PC-9 (cell line): Measurements from ENCODE around the gene DPYD. TPM values are rescaled to one million over a fixed set of nuclear protein-coding genes. Genes with fewer than 3 reads are reported as not detected.
A peak's percentile ranks its signal among the peaks of the same experiment; 100 is the strongest.

ENCODE experiments used
- BruUV-seq: library from RNA; stranded (reverse); fragments of 400-500 nt; replicated peaks from 2 replicates; lab custom pipeline; 2021; lab: Mats Ljungman, UMichigan
- CTCF ChIA-PET: fragments of 300-600 bp; sonication (Branson Sonifier 250); formaldehyde crosslinking; loops from one replicate; lab custom pipeline; 2022; ENCODE audit warnings: antibody characterized with exemption; lab: Charles Lee
- POLR2A ChIA-PET: fragments of 300-600 bp; sonication (Branson Sonifier 250); formaldehyde crosslinking; loops from one replicate; lab custom pipeline; 2022; ENCODE audit warnings: antibody characterized with exemption; ENCODE audit not compliant: unreplicated experiment; lab: Charles Lee
- DNase-seq, 2 experiments: peaks; one replicate each; pipeline versions ENCODE4 v3.0.0 to v3.0.0-alpha.2; 2015 to 2022; ENCODE audit warnings: mixed read lengths in 1 of 2
- H2AFZ ChIP-seq: fragments of 200-600 bp; sonication (generic); 2 replicates; pipeline ENCODE4 v1.8.1; 2017; ENCODE audit warnings: antibody characterized with exemption
- H3F3A ChIP-seq: fragments of 200-600 bp; sonication (generic); 2 replicates; pipeline ENCODE4 v1.8.1; 2017; ENCODE audit warnings: antibody characterized with exemption, mild to moderate bottlenecking, low read depth; ENCODE audit not compliant: insufficient read depth
- H3K27ac ChIP-seq: fragments of 200-600 bp; sonication (generic); 2 replicates; pipeline ENCODE4 v1.6.1; 2016; ENCODE audit warnings: mixed run types
- H3K27me3 ChIP-seq: fragments of 200-600 bp; sonication (generic); 2 replicates; pipeline ENCODE4 v1.6.1; 2016; ENCODE audit warnings: low read depth, mixed run types; ENCODE audit not compliant: insufficient read depth
- H3K36me3 ChIP-seq: fragments of 200-600 bp; sonication (generic); 2 replicates; pipeline ENCODE4 v1.6.1; 2016; ENCODE audit warnings: low read depth, mixed run types
- H3K4me1 ChIP-seq: fragments of 200-600 bp; sonication (generic); replicated peaks from 2 replicates; pipeline ENCODE4 v1.6.1; 2016; ENCODE audit warnings: mixed run types; ENCODE audit not compliant: insufficient read depth
- H3K4me2 ChIP-seq: fragments of 200-600 bp; sonication (generic); 2 replicates; pipeline ENCODE4 v1.6.1; 2017; ENCODE audit warnings: mixed run types
- H3K4me3 ChIP-seq: fragments of 200-600 bp; sonication (generic); 2 replicates; pipeline ENCODE4 v1.6.1; 2016; ENCODE audit warnings: mixed run types
- H3K79me2 ChIP-seq: fragments of 200-600 bp; sonication (generic); 2 replicates; pipeline ENCODE4 v1.6.1; 2017; ENCODE audit warnings: low read depth, mixed run types
- H3K9me2 ChIP-seq: fragments of 200-600 bp; sonication (generic); 2 replicates; pipeline ENCODE4 v1.8.1; 2017; ENCODE audit warnings: mild to moderate bottlenecking; ENCODE audit not compliant: insufficient read depth
- H3K9me3 ChIP-seq: fragments of 200-600 bp; sonication (generic); 2 replicates; pipeline ENCODE4 v1.8.1; 2016; ENCODE audit warnings: low read depth; ENCODE audit not compliant: insufficient read depth
- H4K20me1 ChIP-seq: fragments of 200-600 bp; sonication (generic); 2 replicates; pipeline ENCODE4 v1.8.1; 2017; ENCODE audit not compliant: insufficient read depth
- EZH2 ChIP-seq: fragments of 200-600 bp; sonication (generic); IDR thresholded peaks from 2 replicates; pipeline ENCODE4 v1.8.0; 2017; ENCODE audit warnings: antibody characterized with exemption, low read depth
- intact Hi-C: fragments of 100-400 bp; cut with micrococcal nuclease; formaldehyde crosslinking; loops from one replicate; pipeline ENCODE4 v1.10.0; 2022; ENCODE audit not compliant: unreplicated experiment
- total RNA-seq: library from RNA; stranded (reverse); gene quantifications from 2 replicates; pipeline ENCODE4 v1.2.3, GENCODE V29; 2021
- TF ChIP-seq, protein P1 (sequence below): fragments of 200-600 bp; sonication (generic); conservative IDR thresholded peaks from 2 replicates; pipeline ENCODE4 v1.6.1; 2017; ENCODE audit warnings: mixed run types, antibody characterized with exemption, mild to moderate bottlenecking, moderate library complexity

DPYD gene
- total RNA-seq, 1 experiment from 2014 or later = 24.1 TPM

DNA sequence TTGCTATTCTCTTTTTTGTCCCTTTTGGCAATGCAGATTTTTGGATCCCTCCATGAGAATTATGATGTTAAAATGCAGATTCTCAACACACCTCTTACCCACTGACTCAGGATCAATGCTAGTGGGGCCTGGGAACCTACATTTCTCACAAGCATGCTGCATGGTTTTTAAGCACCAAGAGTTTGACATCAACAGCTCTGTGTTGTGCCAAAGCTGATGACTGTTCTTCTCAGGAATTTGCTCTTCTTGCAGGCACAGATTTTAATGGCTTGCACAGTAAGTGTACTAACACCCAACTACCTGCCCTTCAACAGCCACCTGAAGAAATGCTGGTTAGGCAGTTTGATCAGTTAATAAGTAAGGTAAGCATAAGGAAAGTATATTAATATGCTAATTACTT lies 730.5 kb downstream of the DPYD start:
- H3K4me1 ChIP-seq = peaks cover 16% of the 10 kb centered on the region
- CTCF ChIA-PET = no interaction called here
- no peaks in the 10 kb centered on the region for H3K36me3 ChIP-seq
- no peaks in the 10 kb centered on the region for H3K9me2 ChIP-seq
- H3F3A ChIP-seq = peaks cover 7% of the 10 kb centered on the region; the same call in 1 of the 2 replicates
- no peaks in the 10 kb centered on the region for H4K20me1 ChIP-seq
- H3K79me2 ChIP-seq = no peaks in the 10 kb centered on the region
- peak in 1 of 2 experiments; percentile 52 for DNase-seq
- no peak overlapping the region for H3K27ac ChIP-seq
- POLR2A ChIA-PET = no interaction called here
- intact Hi-C loops = loop anchor here (5.0 to 10.0 kb wide), 2 partner anchors 226 to 392 kb away; no protein-coding TSS in a partner anchor
- TF ChIP-seq EZH2 = no peak
- TF ChIP-seq, protein P1, sequence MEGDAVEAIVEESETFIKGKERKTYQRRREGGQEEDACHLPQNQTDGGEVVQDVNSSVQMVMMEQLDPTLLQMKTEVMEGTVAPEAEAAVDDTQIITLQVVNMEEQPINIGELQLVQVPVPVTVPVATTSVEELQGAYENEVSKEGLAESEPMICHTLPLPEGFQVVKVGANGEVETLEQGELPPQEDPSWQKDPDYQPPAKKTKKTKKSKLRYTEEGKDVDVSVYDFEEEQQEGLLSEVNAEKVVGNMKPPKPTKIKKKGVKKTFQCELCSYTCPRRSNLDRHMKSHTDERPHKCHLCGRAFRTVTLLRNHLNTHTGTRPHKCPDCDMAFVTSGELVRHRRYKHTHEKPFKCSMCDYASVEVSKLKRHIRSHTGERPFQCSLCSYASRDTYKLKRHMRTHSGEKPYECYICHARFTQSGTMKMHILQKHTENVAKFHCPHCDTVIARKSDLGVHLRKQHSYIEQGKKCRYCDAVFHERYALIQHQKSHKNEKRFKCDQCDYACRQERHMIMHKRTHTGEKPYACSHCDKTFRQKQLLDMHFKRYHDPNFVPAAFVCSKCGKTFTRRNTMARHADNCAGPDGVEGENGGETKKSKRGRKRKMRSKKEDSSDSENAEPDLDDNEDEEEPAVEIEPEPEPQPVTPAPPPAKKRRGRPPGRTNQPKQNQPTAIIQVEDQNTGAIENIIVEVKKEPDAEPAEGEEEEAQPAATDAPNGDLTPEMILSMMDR = no peak
- no peak overlapping the region for H2AFZ ChIP-seq
- no peak overlapping the region for H3K4me3 ChIP-seq
- no TSS peak for BruUV-seq
- H3K4me2 ChIP-seq = no peak overlapping the region
- H3K27me3 ChIP-seq = no peaks in the 10 kb centered on the region
- H3K9me3 ChIP-seq = peaks cover 10% of the 10 kb centered on the region; the same call in 1 of the 2 replicates

DNA sequence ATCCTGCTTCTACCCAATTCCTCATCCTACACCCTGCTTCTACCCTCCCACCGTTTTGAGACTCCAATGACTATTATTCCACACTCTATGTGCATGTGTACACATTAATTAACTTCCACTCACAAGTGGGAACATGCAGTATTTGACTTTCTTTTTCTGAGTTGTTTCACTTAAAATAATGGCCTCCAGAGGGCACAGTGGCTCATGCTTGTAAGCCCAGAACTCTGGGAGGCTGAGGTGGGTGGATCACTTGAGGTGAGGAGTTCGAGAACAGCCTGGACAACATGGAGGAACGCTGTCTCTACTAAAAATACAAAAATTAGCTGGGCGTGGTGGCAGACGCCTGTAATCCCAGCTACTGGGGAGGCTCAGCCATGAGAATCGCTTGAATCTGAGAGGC lies 734.5 kb downstream of the DPYD start:
- POLR2A ChIA-PET = no interaction called here
- no peaks in the 10 kb centered on the region for H3K36me3 ChIP-seq
- CTCF ChIA-PET = no interaction called here
- no peak for DNase-seq
- no peak overlapping the region for H2AFZ ChIP-seq
- no peaks in the 10 kb centered on the region for H3K27me3 ChIP-seq
- no peak overlapping the region for H3K4me2 ChIP-seq
- no peaks in the 10 kb centered on the region for H3F3A ChIP-seq
- BruUV-seq = no TSS peak
- no peaks in the 10 kb centered on the region for H3K79me2 ChIP-seq
- no peaks in the 10 kb centered on the region for H3K9me3 ChIP-seq
- TF ChIP-seq, protein P1 = peak; percentile 55; the same call in 1 of the 2 replicates
- TF ChIP-seq EZH2 = no peak
- no peak overlapping the region for H3K27ac ChIP-seq
- no peak overlapping the region for H3K4me3 ChIP-seq
- intact Hi-C loops = no loop called here
- H4K20me1 ChIP-seq = no peaks in the 10 kb centered on the region
- H3K9me2 ChIP-seq = no peaks in the 10 kb centered on the region
- H3K4me1 ChIP-seq = no peaks in the 10 kb centered on the region

DNA sequence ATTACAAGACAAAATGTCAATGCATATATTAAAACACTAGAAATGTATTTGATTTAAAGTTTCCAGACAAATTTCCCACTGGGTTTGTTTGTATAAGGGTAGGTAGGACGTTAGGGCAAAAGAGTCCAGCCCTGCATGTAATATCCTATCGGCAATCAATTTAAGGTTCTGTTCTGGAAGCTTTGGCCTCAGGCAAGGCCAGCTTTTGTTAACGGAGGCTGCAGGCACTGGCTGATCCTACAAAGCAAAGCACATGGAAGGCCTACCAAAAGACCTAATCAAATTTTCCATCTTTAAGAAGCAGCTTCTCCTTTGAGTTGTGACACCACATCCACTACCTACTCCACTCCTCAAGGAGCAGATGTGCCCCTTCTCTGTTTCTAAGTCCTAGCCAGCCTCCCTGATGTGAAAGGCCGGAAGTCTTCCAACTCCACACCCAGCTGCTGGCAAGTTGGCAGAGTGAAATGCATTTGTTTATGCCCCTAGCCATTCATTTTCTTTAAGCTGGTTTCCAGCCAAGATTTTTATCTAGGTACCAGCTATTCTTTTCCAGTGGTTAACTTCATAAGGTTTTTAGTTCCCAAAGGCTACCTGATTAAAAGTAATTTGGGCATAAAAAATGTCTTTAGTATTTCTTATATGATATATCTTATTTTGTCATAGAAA lies 746.7 kb downstream of the DPYD start:
- Histone ChIP-seq H3K79me2 (no peaks in the 10 kb centered on the region), H3K36me3 (no peaks in the 10 kb centered on the region), H3K4me1 (0 out of 2 replicates have a peak, but pooled peaks cover 9% of the 10 kb centered on the region), H3K27ac (no peak overlapping the region), H3K27me3 (no peaks in the 10 kb centered on the region), H4K20me1 (no peaks in the 10 kb centered on the region), H3K9me2 (no peaks in the 10 kb centered on the region), H3F3A (no peaks in the 10 kb centered on the region), H2AFZ (no peak overlapping the region), H3K4me3 (no peak overlapping the region), H3K4me2 (no peak overlapping the region), H3K9me3 (no peaks in the 10 kb centered on the region)
- peak in 1 of 2 experiments; percentile 60 for DNase-seq
- BruUV-seq = no TSS peak
- ChIA-PET CTCF (no interaction called here), POLR2A (interaction anchor here (0.7 kb wide), 1 partner anchor 1736 kb away, joined by 3 read pairs; no protein-coding TSS in a partner anchor)
- intact Hi-C loops = no loop called here
- TF ChIP-seq, protein P1 = no peak
- no peak for TF ChIP-seq EZH2
